NOMO-1 (cell line): ENCODE results near the gene CD36.
A peak's percentile ranks its signal among the peaks of the same experiment; 100 is the strongest.

Experiments used
- DNase-seq, 2 experiments: peaks; one replicate each; lab custom pipeline; 2025; ENCODE audit not compliant: unreplicated experiment in 2 of 2; lab: John Stamatoyannopoulos, UW

The CD36 gene

DNA sequence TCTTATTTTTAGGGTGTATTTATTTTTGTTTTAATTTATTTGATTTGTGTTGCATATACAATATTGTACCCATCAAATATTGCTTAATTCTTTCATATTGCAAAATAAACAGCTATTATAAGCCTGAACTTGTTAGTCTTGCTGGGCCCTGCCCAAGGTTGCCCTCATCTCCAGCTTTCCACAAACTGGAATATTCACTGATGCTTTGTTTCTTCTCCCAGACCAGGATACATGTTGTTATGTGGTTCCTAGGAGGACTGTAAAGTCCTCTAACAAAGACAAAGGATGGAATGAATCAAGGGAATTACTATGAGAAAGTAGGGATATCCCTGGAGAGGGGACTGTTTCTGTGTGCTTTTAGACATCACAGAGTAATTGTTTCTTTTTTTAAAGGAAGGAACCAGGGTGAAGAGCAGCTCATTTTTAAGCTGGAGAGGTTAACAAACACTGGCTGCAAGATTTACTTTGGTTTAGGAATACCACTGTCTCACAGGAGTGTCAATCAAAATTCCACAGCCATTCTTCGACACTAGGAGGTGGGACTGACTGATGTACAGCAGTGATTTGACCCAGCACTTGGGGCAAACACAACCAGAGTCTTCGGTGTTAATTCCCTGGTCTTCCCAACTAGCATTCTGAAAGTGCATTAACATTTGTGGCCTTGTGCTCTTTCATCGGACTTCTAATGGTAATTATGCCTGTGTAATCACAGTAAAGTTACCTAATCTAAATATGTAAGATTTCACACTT, 14.8 kb upstream of the CD36 start:
- DNase-seq, result no peak

DNA sequence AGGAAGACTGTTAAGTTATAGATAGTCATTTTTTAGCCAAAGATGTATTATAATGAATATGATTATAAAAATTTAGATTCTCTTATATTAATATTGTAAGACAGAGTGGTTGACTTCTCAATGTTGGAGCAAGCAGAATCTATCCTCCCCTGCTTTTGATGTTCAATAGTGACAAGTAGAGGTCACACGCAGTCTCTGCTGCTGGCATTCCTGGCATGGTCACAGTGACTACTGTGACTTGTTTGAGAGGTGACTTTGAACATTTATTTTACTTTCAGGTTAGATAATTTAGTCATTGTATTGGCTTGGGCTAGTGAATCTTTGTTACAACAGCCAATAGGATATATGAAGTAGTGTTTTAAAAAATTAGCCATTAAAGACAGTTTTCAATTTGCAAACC, 13.7 kb upstream of the CD36 start:
- DNase-seq, result no peak

DNA sequence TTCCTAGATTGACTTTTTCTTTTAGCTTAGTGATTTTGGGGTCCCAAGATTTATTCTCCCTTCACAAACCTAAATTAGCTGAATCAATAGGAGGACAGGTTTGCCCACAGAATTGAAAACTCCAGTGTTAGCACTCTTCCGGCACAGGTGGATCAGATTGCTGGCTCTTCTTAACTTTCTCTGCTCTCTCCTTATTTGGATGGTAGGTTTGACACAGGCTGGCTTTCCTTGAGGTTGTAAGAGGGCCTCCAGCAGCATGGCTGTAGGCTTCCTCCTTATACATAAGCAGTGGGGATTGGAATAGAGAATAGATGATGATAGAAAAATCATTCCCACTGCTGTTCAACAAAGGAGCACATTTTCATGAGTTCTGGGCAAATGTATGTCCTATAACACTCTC, 9.4 kb upstream of the CD36 start:
- DNase-seq, result no peak

DNA sequence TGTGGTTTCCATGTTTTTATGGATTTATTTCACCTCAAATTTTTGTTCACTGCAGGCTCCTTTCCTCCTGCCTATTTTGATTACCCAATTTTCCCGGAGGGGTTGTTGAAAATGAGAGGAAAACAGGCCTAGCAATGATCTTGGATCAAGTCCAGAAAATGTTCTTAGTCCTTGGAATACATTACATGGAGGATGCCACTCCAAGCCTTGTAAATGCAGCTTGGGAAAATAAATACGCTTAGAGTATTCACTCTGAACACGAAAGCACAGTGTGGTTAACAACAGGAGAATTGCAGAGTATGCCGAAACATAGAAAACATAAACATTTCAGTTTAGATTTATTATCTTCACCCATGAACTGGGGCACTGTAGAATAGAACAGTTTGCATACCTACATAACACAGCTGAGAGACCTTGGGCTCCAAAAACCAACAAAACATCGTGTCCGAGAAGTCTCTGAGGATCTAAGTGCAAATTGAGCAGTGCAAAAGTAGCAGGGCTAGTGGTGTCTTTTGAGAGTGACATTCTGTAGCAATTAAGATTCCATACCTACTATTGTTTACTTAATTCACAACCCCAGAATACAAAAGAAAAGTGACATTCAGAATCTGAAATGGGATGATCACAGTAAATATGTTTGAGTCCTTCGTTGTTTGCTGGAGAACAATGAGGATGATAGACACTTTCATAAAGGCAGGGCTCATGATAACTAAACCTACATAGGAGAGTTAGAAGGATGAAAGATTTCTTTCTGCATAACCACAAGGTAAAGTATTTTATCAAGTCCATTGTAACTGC, 7.6 kb upstream of the CD36 start:
- no peak for DNase-seq

DNA sequence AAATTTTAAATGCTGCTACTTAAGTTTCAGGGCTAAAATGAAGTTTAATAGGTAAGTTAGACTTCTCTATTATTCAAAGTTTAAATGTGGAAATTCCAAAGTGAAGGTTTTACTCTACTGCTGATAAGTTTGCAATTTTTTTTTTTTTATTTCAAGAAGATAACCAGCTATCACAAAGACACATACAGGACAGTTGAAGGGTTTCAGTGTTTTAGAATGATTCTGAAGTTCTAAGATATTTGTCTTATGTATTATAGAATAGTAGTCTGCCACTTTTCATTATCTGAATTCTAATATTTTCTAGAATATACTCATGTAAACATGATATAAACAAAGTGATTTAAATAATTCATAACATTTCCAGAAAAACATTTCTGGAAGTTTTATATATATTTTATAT, 7.0 kb upstream of the CD36 start:
- DNase-seq, result no peak

DNA sequence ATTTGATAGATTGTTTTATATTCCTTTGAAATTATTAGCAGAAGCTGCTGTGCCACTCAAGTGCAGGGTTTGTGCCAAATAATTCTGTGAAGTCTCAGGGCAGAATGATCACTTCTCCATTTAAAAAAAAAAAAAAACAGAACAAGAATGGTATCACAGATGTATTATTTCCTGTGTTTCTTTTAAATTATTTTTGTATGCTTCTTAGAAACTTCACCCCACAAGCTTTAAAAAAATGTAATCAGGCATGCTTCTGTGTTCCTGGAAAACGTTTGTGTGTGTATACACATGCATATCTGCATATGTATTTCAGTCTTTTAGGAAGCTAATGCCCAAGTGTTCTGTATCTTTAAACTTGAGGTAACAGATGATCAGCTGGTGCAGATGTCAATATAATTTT, 6.3 kb upstream of the CD36 start:
- peak; percentile 56 to 84 for DNase-seq

DNA sequence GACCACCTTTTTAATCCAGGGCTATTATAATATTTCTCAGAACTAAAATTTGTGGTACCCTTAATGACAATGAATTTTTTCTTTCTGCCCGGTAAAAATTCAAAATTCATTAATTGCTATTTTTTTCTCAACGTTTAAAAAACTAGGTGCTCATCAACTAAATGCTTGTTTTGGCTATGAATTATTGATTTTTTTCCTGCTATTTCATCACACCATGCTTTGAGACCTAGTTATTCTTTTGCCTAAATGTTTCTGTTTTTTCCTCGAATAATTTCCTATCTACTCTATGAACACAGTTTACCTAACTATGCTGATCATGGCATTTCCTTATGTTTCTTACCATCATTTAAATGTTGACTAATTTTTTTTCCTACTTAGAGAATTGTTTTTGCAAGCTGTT, 5.6 kb upstream of the CD36 start:
- peak in 1 of 2 experiments; percentile 26 for DNase-seq

DNA sequence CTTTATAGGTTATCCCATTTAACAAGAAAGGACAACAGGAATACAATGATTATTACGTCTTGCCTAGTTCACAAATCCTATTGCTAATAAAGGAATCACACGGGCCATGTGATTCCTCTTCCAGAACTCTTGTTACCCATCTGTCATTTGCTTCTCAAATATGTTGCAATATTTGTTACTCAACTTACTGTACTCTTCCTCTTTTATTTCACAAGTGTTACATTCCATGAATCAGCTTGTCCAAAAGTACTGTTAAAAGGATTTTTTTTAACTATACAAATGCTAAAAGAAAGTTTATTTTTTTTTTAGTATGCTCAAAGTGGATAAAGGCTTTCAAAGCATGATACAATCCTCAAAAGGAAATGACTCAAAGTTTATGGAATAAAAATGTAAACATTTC, 3.9 kb upstream of the CD36 start:
- peak; percentile 73 to 100 for DNase-seq

DNA sequence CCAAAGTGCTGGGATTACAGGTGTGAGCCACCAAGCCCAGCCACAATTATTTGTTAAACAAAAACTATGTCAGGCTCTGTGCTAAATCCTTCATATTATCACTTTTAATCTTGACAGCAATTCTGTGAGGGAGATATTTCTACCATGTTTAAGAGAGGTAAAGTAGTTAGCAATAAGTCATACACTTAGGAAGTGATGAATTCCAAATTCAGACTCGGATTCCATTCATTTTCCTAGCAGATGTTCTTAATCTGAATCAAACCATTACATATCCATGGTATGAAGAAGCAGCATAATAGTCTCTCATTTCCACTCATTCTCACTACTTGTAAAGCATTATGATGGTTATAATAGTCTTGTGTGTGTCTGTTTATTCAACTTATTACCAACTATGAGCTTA, 2.9 kb upstream of the CD36 start:
- DNase-seq, result no peak

DNA sequence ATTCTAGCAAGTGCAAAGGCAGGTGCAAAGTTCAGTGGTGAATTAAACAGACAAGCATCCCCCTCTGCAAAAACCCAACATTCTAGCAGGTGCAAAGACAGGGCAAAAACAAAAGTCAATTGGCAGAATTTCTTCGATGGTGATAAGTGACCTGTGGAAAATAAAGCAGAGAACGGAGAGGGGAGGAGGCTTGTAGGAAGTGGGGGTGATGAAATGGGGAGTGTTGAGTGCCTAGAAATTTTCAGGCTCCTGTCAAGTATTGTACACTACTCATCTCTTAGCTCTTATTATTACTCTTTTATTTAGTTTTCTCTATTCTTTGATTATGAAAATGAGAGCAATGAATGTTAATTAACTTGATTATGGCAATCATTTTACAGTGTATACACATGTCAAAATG, 2.4 kb upstream of the CD36 start:
- DNase-seq, result peak; percentile 51 to 61

DNA sequence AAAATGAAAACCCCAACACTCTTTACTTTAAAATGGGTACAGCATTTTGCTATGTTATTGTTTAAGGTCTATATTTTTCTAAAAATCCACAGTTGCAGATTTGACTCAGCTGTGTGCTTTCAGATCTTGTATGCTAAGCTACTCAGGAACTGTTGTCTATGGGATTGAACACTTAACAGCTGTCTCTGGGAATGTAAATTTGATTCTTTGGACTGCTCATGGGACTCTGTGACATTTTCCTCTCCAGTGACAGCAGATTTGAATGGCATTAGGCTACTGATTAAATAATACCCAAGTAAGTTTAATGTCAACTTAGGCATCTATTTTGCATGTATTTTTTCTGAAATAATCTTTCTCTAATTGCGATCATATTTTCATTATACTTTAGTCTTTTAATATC, 1.7 kb upstream of the CD36 start:
- DNase-seq, result no peak

DNA sequence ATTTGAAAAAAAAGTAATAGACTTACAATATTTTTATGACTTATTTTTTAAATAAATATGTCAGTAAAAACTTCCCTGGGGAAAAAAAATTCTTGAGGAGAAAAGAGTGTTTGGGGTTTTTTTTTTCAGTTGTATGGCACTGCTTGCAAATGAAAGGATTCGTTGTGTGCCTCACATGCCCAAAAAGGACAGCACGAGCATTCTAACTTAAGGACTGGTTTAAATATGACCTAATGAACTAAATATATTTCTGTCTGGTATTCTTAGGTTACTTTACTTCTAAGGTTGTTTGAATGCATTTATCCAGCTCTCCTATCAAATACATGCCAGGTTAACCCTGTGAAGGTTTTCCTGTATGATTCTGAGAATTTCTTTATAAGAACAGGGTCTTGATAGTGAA, 988 bp upstream of the CD36 start:
- DNase-seq, result no peak

DNA sequence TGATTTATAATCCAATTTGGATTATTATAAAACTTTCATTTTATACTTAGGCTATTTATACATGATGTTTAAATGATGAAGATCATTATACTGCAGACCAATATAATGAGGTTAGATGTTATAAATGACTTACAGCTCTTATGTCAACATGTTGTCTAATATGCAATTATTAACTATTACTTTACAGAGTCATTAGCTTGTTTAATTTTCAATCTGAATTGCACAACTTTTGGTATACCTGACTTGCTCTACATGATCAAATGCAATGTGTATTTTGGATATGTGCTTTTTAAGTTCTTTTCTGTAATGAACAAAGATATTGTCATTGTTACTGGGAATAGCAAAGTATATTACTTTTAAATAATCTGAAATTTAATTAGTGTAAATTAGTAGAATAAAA, 569 bp downstream of the CD36 start:
- peak in 1 of 2 experiments; percentile 57 for DNase-seq

DNA sequence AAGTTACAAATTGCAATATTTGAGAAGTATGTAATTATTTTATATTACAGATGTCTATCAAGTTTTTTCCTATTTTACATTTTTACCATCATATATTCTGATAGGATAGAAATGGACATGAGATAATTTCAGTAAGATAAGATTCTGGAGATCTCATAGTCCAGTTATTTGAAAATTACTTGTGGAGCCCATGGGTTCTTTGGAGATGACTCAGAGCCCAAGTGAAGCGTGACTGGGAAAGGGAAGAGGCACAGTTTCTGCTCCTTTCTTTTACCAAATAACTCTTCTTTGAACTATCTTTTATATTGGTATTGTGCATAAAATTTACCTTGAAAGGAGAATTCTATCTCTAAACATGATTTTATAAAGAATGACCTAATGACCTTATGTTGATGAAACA, 2.4 kb downstream of the CD36 start:
- no peak for DNase-seq

DNA sequence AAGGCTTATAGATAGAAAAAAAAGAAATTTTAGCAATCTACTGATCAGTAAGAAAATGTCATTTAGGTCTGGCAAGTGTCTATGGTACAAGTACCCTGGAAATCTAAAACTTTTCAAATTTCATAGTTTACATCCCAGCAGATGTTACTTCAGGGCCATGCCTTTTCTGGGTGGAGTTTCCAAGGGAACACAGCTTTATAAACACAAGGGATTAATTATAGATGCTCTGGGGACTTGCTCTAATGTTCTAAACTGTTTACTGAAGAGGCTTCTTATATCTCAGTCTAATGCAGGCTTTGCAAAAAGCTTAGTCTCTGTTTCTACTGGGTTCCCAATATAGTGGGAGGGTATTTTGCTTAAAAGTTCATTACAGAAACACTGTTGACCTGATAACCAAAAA, 3.1 kb downstream of the CD36 start:
- no peak for DNase-seq

DNA sequence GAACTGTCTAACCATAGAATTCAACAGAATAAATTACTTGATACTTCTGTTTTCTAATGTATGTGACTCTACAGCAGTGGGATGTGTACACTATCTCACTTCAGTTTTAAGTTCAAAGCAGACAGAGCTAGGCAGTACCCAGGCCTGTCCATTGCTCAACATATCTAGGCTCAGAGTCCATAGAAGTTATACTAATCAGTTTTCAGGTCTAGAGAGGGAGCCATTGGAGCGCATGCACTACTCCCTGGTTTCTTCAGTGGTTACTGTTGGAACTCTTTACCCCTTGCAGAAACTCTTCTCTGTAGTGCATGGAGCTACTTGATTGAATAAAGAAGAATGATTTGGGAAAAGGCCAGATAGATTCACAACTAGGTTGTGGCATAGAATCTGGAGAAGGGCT, 4.4 kb downstream of the CD36 start:
- DNase-seq, result peak; percentile 65 to 87

DNA sequence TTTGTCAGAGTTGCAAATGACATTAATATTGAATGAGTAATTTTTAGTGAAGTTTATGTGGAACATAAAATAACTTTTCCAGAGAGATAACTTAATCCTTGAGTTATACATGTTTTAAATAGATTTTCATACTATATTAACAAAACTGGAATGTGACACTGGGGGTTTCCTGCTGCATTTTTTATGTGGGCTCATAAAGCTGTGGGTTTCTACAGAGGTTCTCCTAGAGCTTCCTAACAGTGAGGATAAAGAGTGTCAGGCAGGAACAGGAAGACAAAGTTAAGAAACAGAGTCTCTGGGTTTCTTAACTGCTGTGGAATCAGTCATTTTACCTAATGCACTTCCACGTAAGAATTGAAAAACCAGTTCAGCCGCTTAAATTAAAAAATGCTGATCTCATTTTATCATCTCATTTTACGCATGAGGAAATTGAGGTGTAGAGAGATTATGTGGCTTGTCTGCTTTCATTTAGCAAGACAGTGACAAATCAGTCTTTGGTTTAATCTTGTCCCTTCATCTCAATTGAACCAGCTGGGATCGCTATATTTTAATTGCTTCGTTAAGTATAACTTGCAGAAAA, 5.0 kb downstream of the CD36 start:
- peak; percentile 75 to 93 for DNase-seq

DNA sequence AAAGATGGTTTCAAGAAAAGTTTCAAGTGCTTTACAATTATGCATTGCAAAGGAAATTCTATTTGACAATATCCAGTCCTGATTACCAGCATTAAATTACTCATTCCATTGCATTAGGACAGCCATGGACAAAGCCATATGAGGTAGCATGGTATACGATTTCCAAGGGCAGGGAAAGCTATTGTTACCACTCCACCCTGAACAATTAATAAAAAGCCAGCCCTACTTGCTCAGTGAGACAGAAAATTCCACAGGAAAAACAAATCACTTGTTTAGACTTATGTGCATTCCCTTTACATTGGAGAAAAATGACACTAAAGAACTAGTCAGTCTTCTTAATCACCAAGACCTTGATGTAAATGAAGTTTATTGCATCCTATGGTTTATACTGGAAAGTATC, 5.6 kb downstream of the CD36 start:
- no peak for DNase-seq

DNA sequence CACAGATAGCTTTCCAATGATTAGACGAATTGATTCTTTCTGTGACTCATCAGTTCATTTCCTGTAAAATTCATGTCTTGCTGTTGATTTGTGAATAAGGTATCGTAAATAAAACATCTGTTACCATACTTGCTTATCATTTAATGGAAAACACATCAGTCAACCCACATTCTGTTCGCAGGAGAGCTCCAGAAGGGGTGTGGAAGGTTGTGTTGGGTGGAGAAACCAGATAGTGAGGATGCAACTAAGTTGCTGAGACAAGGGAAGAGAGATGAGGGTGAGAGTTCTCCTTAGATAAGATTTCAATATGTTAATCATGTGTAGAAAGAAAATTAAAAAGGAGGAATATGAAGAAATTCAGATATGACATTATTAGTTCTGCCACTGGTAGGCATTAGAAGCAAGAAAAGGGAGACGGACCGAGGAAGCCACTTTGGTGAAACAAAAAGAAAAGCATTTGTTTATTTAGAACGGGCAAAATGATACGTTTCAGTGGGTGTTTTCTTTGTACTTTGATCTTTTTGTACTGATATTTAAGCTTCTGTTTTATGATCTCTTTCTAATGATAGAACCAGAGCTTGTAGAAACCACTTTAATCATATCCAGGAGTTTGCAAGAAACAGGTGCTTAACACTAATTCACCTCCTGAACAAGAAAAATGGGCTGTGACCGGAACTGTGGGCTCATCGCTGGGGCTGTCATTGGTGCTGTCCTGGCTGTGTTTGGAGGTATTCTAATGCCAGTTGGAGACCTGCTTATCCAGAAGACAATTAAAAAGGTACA, 7.8 kb downstream of the CD36 start:
- DNase-seq, result no peak

DNA sequence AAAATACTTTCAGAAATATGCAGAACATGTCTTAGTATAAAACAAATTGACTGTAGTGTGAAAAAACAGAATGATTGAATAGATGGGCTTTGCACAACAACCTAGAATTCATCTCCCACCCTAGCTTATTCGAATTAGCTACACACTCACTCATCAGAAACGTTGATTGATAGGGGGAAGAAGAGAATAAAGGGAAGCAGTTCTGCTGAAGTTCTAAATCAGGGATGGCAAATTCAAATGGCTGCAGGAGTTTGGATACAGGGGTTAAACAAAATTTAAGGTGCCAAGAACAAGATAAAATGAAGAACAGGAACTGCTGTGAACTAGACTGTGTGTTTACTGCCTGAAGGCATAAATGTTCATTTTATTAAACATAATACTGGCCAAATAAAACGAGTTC, 9.0 kb downstream of the CD36 start:
- DNase-seq, result no peak

DNA sequence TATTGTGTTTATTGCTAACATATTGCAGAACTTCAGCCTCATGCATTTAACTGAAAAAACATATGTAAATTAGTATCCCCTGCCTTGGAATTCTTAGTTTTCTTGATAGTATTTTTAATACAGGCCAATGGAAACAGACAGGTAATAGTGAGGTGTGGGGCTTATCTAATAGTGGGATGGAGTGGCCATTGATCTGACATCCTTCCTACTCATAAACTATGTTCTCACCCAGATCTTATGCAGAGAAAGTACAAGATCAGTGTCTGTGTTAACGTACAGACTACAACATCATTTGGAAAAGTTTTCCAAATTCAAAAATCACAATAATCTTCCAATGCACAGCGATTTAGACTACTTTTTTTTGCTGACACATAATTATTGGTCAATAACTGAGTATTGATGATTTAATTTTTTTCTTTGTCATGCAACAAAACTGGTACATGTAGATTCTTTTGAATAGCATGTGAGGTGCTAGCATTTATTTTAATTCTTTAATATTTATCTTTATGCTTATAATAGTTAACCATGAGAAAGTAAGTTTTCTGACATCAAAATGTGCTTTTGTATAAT, 9.7 kb downstream of the CD36 start:
- no peak for DNase-seq
